ENCODE measurements around the gene CPLX4. TPM values are rescaled to one million over a fixed set of nuclear protein-coding genes. Genes with fewer than 3 reads are reported as not detected.

Gene CPLX4
- total and polyA plus RNA-seq, 2 of the 8 experiments (the other 6 are each of a cell fraction or from before 2014, with no cell fraction given): not detected

DNA sequence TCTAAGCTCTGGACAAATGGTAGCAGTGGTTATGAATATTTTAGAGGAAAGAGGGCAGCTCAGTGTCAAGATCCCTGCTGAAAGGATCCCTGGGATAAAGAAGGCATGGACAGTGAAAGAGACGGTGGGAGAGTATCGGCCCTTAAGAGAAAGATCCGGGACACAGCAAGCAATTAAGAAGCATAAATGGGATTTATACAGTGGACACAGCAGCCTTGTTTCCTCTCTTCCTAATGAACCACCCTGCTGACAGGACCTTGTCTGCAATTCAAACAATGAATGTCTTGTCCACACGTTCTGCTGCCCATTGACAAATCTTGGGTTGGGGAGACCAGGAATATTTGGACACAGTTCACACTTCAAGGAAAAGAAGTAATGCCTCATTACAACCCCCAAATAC lies 16.5 kb downstream of the CPLX4 start:
- no peak overlapping the region for H2AFZ ChIP-seq (ENCODE audit: low read length)
- H4K5ac ChIP-seq (ENCODE audit: insufficient read length, low read depth, low read length): no peak overlapping the region
- H3K79me2 ChIP-seq (ENCODE audit: control insufficient read depth in 1 of 2, insufficient read depth in 2 of 2, low read length in 2 of 2): no peaks in the 10 kb centered on the region
- no peak overlapping the region for H4K91ac ChIP-seq (replicated peaks; ENCODE audit: insufficient read length, low read length)
- H3K23ac ChIP-seq (ENCODE audit: insufficient read length): no peak overlapping the region
- H2BK15ac ChIP-seq (ENCODE audit: low read length): no peak overlapping the region
- H3K9ac ChIP-seq (replicated peaks in 1 of 4; ENCODE audit: extremely low read depth in 1 of 4, low read depth in 3 of 4, low read length in 3 of 4): no peak overlapping the region
- CTCF ChIA-PET (ENCODE audit: partially characterized antibody): interaction anchor here (1.1 to 3.6 kb wide), 7 partner anchors 9 to 101 kb away, joined by 3 to 19 read pairs (median 9); partner anchors contain the start of gene RAX
- no peak overlapping the region for H3K4me2 ChIP-seq (ENCODE audit: insufficient read depth in 1 of 2, low read depth in 2 of 2, low read length in 2 of 2)
- H3K79me1 ChIP-seq (ENCODE audit: low read depth, low read length): no peaks in the 10 kb centered on the region
- POLR2A ChIA-PET (ENCODE audit: partially characterized antibody): no interaction called here
- H3K36me3 ChIP-seq (ENCODE audit: control insufficient read depth in 2 of 4, insufficient read depth in 4 of 4, low read length in 3 of 4): no peaks in the 10 kb centered on the region
- no peaks in the 10 kb centered on the region for H3K9me3 ChIP-seq (ENCODE audit: insufficient read depth in 2 of 2, low read depth in 1 of 2, low read length in 1 of 2)
- no peaks in the 10 kb centered on the region; the same call in 1 of the 2 replicates for H3K23me2 ChIP-seq (ENCODE audit: low read depth, low read length)
- H3K27ac ChIP-seq (ENCODE audit: low read depth, low read length): no peak overlapping the region
- no peak overlapping the region for H2BK12ac ChIP-seq (ENCODE audit: low read depth, low read length)
- H3K56ac ChIP-seq (replicated peaks; ENCODE audit: insufficient read length, low read depth, low read length): no peak overlapping the region
- TF ChIP-seq ZNF274 (IDR thresholded peaks at IDR 0.05; ENCODE audit: borderline replicate concordance, extremely low read depth, low read length) (no peak), BACH1 (IDR thresholded peaks at IDR 0.05; ENCODE audit: low read length) (no peak)
- no peak overlapping the region for H2AK5ac ChIP-seq (ENCODE audit: low read depth, low read length)
- H2BK20ac ChIP-seq (ENCODE audit: low read length): no peak overlapping the region
- peaks cover 0 to 4% (median 3%) of the 10 kb centered on the region in 4 experiments; a peak in 4 of 7 replicates for H3K27me3 ChIP-seq (replicated peaks in 1 of 4; ENCODE audit: control insufficient read depth in 3 of 4, extremely low read depth in 1 of 4, insufficient read depth in 3 of 4, low read length in 3 of 4)
- H3K4ac ChIP-seq (replicated peaks; ENCODE audit: insufficient read length, low read depth, low read length): no peak overlapping the region
- no peak overlapping the region for H3K18ac ChIP-seq (ENCODE audit: extremely low read depth, low read length)
- H2BK120ac ChIP-seq (replicated peaks; ENCODE audit: low read depth, low read length): no peak overlapping the region
- H3K4me1 ChIP-seq (replicated peaks in 1 of 4; ENCODE audit: control insufficient read depth in 3 of 4, insufficient read depth in 4 of 4, low read length in 3 of 4): no peaks in the 10 kb centered on the region
- no peak overlapping the region for H3K4me3 ChIP-seq (ENCODE audit: extremely low read depth in 1 of 4, insufficient read depth in 2 of 4, low read depth in 3 of 4, low read length in 4 of 4)
- no peaks in the 10 kb centered on the region for H4K20me1 ChIP-seq (replicated peaks in 1 of 2; ENCODE audit: control insufficient read depth in 1 of 2, insufficient read depth in 2 of 2, low read length in 2 of 2)
- no peak for DNase-seq (ENCODE audit: low read depth in 1 of 2, low spot score in 2 of 2)
- WGBS, 2 experiments (ENCODE audit: extremely low coverage in 1 of 2, insufficient coverage in 1 of 2, insufficient read length in 1 of 2, insufficient replicate concordance in 2 of 2, low coverage in 1 of 2, low lambda C conversion rate in 2 of 2, missing lambda C conversion rate in 1 of 2): 87% methylated on average over 4 of the region's 4 CpGs; no CpG with 5 or more reads in 1 of the 2 experiments
- H3K14ac ChIP-seq (ENCODE audit: insufficient read length): no peak overlapping the region
- H4K8ac ChIP-seq (ENCODE audit: extremely low read depth, insufficient read depth, low read length): no peak overlapping the region
- FAIRE-seq: no peak
- H2BK5ac ChIP-seq (ENCODE audit: low read depth, low read length): no peak overlapping the region

Measured in H1 (cell line).